ENCODE results near the gene EPHA6.

DNA sequence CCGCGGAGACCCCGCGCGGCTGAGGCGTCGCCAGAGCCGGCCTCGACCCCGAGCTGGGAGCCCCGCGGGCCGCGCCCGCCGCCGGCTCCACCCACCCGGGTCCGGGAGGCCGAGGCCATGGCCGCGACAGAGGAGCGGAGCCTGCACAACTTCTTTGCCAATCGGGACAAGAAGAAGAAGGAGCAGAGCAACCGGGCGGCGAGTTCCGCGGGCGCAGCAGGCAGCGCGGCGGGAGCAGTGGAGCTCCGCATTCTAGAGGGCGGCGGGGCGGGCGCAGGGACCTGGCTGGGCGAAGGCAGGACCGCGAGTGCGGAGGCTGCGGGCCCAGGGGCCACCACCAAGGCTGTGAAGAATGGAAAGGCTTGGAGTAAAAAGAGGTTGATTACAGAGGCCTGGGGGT lies 37.6 kb upstream of the EPHA6 start:
- TF ChIP-seq CTCF (IDR thresholded peaks at IDR 0.05) (no peak), EZH2phosphoT487 (IDR thresholded peaks at IDR 0.05) (no peak)

Measured in neural progenitor cell (in vitro differentiated cells).